Lower leg skin (tissue), 4 donors: ENCODE results near the gene DROSHA. TPM values are rescaled to one million over a fixed set of nuclear protein-coding genes. Genes with fewer than 3 reads are reported as not detected.

ENCODE experiments used
- DNase-seq, 2 donors: peaks; one replicate each; pipeline ENCODE4 v3.0.0-alpha.2; 2019; ENCODE audit warnings: low spot score in 2 of 2
- H3K4me3 ChIP-seq: fragments of 200-600 bp; sonication (generic); 2 replicates; pipeline ENCODE4 v1.5.1; 2017; ENCODE audit warnings: mild to moderate bottlenecking, low read depth; ENCODE audit not compliant: poor library complexity, severe bottlenecking
- POLR2A ChIP-seq, 2 donors: fragments of 450-650 bp; IDR thresholded peaks; one replicate each; pipeline ENCODE4 v1.6.1; 2016 to 2017; ENCODE audit warnings: antibody characterized with exemption in 2 of 2, mild to moderate bottlenecking in 1 of 2, moderate library complexity in 1 of 2
- WGBS, 2 donors: methylation state at CpG; one replicate each; pipeline ENCODE4 v1.1.5; 2018; 5-methylcytosine and 5-hydroxymethylcytosine counted together
- intact Hi-C: fragments of 100-400 bp; cut with DNase I; formaldehyde crosslinking; loops from one replicate; pipeline ENCODE4 v1.15.0; 2023; ENCODE audit warnings: low total_unique reads
- total RNA-seq, 4 donors: library from RNA; depleted of rRNA; stranded (reverse); fragments of >200 nt; gene quantifications; one replicate each; pipeline ENCODE4 v1.1.0, GENCODE V29; 2016
- TF ChIP-seq, protein P1 (sequence below), 3 donors: fragments of 450-650 bp; IDR thresholded peaks; one replicate each; pipeline ENCODE4 v1.5.1; 2016; ENCODE audit warnings: antibody characterized with exemption in 3 of 3, mild to moderate bottlenecking in 3 of 3, moderate library complexity in 2 of 3

DROSHA gene
- total RNA-seq, 4 donors from 2014 or later, result 21.7 to 59.2 (median 37.3) TPM

DNA sequence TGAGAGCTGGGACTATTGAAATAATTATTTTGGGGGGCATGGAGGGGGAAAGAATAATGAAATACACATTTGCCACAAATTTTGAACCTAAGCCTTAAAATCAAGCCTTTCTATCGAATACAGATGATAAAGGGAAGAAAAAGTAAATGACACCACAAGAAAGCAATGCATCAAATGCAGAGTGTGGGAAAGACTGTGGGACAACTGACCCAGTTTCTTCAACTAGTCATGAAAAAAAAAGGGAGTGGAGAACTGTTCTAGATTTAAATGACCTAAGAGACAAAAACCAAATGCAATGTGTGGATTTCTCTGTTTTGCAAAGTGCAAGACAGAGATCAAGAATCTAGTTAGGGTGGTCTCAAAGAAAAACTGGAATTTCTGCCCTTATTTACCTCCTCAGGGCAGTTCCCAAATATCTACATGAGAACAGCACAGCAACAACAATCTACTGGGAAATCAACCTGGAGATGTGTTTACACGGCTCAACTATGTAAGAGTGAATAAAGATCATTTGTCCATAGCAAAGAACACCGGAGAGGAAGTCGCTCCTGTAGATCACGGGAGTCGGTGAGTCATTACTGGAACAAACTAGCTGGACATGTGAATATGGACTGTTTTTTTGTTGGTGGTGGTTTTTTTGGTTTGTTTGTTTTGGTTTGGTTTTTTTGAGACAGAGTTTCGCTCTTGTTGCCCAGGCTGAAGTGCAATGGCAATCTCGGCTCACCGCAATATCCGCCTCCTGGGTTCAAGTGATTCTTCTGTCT lies 145.9 kb downstream of the DROSHA start:
- no peak overlapping the region for H3K4me3 ChIP-seq
- TF ChIP-seq POLR2A (IDR thresholded peaks at IDR 0.05), result no peak
- TF ChIP-seq, protein P1, sequence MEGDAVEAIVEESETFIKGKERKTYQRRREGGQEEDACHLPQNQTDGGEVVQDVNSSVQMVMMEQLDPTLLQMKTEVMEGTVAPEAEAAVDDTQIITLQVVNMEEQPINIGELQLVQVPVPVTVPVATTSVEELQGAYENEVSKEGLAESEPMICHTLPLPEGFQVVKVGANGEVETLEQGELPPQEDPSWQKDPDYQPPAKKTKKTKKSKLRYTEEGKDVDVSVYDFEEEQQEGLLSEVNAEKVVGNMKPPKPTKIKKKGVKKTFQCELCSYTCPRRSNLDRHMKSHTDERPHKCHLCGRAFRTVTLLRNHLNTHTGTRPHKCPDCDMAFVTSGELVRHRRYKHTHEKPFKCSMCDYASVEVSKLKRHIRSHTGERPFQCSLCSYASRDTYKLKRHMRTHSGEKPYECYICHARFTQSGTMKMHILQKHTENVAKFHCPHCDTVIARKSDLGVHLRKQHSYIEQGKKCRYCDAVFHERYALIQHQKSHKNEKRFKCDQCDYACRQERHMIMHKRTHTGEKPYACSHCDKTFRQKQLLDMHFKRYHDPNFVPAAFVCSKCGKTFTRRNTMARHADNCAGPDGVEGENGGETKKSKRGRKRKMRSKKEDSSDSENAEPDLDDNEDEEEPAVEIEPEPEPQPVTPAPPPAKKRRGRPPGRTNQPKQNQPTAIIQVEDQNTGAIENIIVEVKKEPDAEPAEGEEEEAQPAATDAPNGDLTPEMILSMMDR (IDR thresholded peaks at IDR 0.05), result no peak
- intact Hi-C loops, result no loop called here
- no peak for DNase-seq
- WGBS, 2 donors, result 78 to 79% methylated on average over 10 of the region's 10 CpGs

DNA sequence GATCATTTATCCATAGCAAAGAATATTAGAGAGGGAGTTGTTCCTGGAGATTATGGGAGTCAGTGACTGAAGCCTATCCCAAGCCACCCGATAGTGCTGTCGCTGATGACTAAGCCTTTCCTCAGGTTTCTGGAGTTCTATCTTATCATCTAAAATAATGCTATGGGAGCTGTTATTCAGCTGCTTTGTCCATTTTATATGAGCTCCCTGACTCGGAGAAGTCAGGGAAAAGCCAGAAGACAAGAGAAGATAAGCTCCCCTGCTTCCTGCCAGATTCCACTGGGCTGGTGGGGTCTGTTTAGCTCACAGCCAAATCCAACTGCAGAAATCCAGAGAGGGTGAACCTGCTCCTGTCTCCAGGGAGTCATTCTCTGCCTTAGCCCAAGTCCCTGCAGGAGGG lies 148.2 kb downstream of the DROSHA start:
- DNase-seq, result no peak
- TF ChIP-seq, protein P1 (IDR thresholded peaks at IDR 0.05), result no peak
- TF ChIP-seq POLR2A (IDR thresholded peaks at IDR 0.05), result no peak
- WGBS, 2 donors, result 69 to 70% methylated on average over 3 of the region's 3 CpGs
- no peak overlapping the region for H3K4me3 ChIP-seq
- intact Hi-C loops, result no loop called here

DNA sequence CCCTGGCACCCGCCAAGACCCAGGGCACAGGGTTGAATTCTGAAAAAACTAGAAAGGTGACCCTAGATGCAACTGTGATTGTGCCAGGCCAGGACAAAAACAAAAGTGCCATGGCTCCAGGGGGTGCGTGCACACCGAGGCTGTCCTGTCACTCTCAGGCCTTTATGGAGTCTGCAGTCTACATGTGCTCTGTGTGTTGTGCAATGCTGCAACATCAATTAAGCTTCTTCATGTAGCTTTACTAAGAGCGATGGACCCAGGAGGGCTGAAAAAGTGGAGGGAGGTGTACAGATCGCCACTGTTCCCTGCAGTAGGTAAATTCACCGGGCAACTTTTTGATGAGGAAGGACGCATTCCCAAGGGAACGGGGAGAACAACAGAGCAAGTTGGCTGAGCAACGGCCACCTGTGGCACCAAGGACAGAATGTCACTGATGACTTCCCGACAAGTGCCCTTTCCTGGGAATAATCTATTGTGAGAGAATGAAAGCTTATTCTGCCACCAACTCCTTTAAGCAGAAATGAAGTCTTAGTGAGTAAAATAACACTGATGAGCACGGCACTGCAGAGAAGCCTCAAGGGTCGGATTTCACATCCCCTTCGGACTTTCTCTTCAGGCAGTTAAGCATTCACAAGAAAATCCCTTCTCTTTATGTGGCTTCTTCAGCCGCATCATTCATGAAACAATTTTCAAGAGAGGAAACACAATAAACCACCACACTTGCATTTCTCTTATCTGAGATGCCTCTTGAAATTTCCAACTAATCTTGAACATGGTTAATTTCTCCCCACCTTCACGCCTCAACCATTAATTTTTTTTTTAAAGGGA lies 149.6 kb downstream of the DROSHA start:
- 66 to 69% methylated on average over 15 of the region's 15 CpGs for WGBS, 2 donors
- TF ChIP-seq POLR2A (IDR thresholded peaks at IDR 0.05), result no peak
- TF ChIP-seq, protein P1 (IDR thresholded peaks at IDR 0.05), result no peak
- intact Hi-C loops, result no loop called here

DNA sequence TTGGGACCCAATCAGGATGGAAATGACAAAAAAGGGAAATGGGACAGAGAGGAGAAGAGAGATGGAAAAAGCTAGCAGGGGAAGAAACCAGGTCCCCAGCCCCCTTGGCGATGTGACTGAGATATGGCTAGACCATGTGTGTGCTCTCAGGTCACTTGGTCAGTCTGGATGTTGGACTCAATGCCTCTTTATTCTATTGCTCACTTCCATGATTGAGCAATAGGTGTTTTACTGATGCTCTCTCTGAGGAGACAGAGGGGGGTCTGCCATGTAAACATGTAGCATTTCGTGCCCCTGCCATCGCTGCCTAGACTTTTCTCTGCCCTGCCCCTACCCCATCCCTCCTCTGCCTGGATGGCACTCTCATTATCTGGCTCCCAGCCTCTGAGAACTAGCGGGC lies 150.6 kb downstream of the DROSHA start:
- TF ChIP-seq POLR2A (IDR thresholded peaks at IDR 0.05), result no peak
- TF ChIP-seq, protein P1 (IDR thresholded peaks at IDR 0.05), result no peak
- intact Hi-C loops, result no loop called here
- 81 to 83% methylated on average over 4 of the region's 4 CpGs for WGBS, 2 donors
- DNase-seq, result no peak
- no peak overlapping the region for H3K4me3 ChIP-seq

More for the DNA sequence above, 149.6 kb downstream of the DROSHA start:
- DNase-seq, result no peak
- no peak overlapping the region for H3K4me3 ChIP-seq

DNA sequence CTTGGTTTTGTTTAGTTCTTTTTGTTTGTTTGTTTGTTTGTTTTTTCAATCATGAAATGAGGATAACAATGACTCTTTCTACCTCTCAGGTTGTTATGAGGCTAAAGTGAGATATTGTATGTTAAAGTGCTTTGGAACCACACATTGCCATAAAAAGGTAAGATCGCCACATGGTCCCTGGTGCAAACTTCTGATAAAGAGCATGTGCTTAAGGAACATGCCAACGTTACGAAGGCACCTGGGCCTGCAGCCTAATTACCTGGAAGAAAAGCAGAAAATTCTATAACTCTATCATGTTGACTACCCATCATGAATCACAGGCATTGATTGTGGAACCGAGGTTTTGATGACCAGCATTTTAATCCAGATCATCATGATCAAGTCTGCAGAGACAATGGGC lies 151.8 kb downstream of the DROSHA start:
- H3K4me3 ChIP-seq, result no peak overlapping the region
- no peak for DNase-seq
- TF ChIP-seq POLR2A (IDR thresholded peaks at IDR 0.05), result no peak
- TF ChIP-seq, protein P1 (IDR thresholded peaks at IDR 0.05), result no peak
- WGBS, 2 donors, result 76 to 83% methylated on average over 4 of the region's 4 CpGs
- intact Hi-C loops, result no loop called here
